Measurements from ENCODE around the gene INCA1.

Gene INCA1

DNA sequence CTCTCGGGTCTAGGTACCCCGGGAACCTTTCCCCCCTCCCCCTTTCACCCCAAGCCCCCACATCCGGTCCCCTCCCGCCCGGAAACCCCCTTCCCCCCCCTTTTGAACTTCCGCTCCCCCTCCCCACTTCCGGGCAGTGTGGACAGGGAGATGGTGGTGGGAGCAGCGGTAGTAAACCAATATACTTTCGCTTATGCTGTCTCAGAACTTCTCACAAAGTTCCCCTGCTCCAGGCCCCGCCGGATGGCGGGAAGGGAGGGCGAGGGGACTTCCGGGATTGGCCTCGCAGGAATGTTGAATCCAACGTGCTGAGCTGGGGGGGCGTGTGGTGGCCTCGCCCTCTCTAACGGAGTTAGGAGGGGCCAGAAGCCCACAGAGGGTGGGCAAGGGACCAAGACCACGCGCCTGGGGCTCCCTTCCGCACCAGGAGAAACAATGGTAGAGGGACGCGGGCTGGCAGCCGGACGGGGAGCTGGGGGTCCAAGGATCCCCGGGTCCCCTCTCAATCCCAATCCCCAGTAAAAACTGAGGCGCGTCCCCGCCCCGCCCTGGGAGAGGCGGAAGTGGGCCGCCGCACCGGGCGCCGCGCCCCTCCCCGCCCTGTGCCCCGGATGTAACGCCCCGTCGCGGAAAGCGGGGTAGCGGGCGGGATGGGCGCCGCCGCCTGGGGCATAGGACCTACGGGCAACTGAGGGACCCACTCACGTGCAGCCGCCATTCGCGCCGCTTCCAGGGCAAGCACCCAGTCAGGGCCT lies 49.7 kb downstream of the INCA1 start:
- DNase-seq, result peak; percentile 76

DNA sequence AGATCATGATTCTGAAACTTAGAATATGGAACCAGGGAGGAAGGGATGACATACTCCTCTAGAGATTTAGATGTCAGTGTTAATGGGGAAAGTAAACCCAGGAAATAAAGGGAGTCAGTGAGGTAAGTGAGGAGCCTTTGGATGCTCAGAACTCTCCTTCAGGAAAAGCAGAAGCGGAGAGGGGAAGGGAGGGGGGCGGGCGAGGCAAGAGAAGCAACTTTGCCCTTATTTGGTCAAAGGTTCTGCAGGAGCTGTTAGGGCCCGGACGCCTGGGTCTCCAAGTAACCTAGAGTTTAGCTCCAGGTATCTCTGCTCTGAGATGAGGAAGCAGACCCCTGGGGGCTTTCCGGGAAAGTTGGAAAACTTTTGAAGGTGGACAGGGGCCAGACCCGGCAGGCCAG lies 50.3 kb downstream of the INCA1 start:
- peak; percentile 40 for DNase-seq

DNA sequence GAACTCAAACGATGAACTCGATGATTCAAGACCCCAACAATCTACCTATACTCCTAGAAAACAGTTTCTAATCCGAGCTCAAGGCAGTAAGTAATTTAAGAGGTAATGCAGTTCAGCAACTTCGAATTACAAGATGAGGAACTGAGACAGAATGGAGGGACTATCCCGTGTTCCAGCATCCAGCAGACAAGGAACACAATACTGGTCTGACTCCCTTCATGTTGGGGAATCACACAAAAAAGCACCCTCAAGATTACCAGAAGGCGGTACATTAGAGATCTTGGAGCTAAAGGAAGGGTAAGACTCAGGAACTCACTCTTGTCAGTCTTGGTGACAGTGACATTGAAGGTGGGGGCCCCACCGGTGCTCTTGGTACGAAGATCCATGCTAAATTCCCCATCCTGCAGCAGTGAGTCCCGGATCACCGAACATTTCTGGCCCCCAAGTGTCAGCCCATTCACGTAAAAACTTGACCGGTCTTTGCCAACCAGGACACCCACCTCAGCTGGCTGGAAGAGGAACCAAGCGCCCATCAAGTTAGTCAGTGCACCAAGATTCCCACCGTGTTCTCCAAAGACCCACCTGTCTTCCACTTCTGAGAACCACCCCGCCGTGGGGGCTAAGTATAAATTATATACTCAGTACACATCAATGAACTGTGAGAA lies 50.9 kb downstream of the INCA1 start:
- DNase-seq, result peak; percentile 68

DNA sequence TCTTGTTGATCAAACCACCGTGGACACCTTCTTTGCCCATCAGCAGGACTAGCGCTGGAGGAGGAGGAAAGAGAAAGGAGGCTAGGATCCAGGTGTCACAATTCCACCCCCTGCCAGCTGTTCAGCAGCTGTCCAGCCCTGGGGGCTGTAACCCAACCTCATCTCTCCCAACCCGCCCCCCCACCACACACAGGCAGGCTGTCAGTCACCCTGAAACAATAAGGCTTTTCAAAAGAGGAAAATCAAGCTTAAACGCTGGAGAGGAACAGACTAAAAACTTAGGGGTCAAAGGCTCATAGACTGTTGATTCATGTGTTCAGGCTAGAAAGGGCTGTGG lies 51.4 kb downstream of the INCA1 start:
- peak; percentile 10 for DNase-seq

DNA sequence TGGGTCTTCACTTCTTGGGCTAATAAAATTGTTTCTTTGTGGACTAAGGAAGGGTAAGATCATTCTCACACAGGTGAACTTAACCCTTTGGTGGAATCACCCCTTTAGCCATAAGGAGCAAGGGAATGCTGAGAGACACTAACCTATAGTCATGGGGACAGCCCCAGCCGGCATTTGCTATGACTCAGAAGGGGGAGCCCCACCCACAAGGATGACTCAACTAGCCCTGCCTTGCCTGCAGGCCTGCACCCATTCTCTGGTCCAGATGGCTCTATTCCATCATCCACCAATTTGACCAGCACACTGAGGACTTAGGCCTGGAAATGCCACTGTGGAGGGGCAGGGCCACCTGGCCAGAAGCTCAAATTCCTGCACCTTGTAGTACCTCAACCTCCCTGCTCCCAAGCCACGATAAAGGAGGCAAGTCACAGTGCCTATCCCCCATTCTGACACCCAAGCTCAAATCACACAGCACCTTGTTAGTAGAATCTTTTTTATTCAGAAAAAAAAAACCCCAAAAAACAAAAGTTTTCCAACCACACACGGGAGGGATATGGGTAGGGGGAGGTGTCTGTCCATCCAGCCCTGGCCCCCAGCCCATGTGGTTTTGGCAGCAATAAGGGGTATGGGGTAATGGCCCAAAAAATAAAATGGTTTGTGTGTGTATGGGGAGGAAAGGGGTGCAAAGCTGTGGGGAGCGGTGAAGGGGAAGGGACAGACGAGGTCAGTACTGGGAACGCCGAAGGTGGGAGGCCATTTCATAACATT lies 52.0 kb downstream of the INCA1 start:
- DNase-seq, result peak; percentile 93

DNA sequence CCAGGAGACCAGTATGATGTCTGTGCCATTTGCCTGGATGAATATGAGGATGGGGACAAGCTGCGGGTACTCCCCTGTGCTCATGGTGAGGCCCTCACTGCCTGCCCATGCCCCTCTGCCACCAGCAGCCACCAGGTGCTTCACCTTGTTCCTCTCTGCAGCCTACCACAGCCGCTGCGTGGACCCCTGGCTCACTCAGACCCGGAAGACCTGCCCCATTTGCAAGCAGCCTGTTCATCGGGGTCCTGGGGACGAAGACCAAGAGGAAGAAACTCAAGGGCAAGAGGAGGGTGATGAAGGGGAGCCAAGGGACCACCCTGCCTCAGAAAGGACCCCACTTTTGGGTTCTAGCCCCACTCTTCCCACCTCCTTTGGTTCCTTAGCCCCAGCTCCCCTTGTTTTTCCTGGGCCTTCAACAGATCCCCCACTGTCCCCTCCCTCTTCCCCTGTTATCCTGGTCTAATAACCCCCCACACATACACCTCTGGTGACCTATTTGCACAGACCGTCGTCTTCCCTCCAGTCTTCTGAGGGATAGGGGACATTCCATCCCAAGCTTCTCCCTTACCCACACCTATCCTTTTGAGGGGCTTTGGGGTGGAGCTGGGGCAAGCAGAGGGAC lies 52.7 kb downstream of the INCA1 start:
- no peak for DNase-seq

DNA sequence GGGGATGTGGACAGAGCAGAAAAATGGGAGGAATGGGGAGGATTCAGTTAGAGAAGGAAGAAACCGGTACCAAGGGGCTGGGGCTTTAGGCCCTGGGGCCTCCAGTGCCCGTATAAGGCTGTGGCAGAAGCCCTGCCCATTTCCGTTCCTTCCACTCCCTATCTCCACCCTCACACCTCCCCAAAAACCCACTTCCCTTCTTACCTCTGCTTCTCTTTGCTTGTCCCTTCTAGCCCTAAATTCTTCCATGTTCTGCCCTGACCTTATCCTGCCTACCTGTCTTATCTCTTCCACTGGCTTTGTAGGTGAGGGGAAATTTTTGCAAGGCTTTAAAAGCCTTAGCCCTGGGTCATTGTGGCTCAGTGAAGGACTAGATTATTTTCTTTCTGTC lies 53.2 kb downstream of the INCA1 start:
- no peak for DNase-seq

DNA sequence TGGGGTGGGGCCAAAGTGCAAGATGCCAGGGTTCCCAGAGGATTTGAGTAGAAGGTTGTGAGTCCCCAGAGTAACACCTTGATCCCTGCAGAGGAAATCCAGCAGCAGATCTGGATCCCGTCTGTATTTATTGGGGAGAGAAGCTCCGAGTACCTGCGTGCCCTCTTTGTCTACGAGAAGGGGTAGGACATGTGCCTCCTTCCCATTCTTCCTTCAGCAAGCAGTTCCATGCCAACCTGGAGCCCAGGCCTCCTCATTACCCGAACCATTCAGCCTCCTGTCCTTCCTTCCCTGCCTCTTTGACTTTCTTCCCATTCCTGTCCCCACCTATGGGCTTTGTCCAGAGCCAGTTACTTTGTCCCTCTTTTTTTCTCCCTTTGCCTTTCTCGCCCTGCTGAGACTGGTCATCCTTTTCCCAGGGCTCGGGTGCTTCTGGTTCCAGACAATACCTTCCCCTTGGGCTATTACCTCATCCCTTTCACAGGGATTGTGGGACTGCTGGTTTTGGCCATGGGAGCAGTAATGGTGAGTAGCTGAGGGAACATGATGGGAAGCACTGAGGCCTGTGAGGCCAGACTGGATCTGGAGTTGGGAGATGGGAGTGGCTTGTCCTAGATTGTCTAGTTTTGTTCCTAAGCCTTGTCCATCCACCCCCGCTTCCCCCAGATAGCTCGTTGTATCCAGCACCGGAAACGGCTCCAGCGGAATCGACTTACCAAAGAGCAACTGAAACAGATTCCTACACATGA lies 54.4 kb downstream of the INCA1 start:
- no peak for DNase-seq

DNA sequence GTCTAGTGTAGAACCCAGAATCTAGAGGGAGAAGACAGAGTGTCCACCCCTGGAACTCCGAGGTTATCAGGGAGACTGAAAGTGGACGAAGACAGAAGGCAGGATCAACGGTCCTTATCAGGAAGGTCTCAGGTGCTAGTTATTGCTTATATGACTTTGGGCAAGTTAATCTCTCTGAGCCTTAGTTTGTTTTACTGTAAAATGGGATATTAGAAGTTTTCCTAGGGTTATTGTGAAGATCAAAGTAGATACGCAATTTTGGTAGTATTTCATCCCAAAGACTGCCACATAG lies 56.1 kb downstream of the INCA1 start:
- no peak for DNase-seq

DNA sequence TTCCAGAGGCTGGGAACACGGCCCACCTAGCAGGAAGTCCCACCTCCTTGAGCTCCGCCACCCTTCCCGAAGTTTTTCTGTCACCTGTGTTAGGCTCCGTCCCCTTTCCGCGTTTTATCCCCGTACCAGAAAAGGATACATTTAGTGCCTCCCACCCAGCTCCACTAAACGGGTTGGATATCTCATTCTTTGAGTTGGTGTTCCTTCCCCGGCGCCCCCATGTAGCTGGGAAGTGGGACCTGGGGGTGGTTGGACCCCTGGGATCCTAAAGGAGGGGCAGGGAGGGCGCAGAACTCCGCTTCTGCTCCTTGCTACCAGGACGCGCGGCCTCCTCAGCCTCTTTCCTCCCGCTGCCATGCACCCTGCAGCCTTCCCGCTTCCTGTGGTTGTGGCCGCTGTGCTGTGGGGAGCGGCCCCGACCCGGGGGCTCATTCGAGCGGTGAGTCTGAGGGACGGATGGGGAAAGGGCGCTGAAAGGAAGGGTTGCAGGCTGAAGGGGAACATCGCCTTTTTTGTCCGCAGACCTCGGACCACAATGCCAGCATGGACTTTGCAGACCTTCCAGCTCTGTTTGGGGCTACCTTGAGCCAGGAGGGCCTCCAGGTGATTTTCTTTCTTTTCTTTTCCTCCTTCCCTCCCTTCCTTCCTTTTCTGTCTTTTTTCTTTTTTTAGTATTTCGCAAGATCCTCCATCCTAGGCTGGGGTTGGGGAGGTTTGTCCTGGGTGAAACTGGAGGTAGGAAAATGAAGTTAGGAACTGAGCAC lies 56.6 kb downstream of the INCA1 start:
- no peak for DNase-seq

DNA sequence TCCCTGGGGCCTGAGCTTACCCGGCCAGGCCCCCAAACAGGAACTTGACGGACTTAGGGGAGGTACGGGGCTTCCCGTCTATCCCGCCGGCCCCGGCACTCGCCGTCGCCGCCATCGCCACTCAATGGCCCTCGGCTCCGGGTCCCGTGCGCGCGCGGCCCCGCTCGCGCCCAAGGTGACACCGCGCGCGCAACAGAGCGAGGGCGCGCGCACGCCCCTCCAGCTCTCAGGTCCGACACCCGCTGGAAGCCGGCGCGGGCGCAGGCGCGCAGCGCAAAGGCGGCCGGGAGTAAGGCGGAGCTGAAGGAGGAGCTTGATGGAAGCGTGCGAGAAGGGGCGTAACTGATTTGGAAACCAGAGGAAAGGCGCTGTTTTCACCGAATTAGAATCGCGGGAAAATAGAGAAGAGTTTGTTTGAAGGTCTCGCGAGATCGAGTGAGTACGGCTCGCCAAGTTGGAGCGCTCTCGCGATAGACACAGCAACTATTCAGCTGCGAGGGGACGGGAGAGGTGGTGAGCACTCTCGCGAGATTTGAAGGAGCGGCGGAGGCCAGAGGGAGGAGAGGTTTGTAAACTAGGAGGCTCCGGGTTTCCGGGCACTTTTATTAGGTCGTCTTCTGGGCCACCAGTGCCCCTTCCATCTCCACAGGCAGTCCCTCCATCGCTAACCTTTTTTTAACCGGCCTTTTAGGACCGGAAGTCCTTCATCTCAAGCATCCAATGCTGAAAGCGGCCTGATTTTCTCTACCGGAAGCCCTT lies 57.3 kb downstream of the INCA1 start, which contains the start of the genes RNF167 and SLC25A11:
RNF167 (plus strand) TSS at position 473 of the 759 bp plus-strand sequence. CDS start 642 bp downstream, outside the sequence.
SLC25A11 (minus strand) TSS at position 251 of the 759 bp plus-strand sequence; CDS start at position 115, 136 bp downstream.
- peak; percentile 100 for DNase-seq

DNA sequence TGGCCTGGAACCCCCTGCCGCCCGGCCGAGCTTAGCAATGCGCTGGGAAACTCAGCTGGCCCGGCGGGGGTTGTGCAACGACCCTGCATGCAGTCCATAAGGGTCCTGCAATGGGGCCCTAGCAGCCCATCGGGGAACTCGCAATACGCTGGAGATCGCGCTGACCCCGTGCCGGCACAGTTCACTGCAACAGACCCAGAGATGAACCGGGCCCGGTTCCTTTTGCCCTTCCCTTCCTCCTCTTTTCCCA lies 57.9 kb downstream of the INCA1 start:
- DNase-seq, result no peak

DNA sequence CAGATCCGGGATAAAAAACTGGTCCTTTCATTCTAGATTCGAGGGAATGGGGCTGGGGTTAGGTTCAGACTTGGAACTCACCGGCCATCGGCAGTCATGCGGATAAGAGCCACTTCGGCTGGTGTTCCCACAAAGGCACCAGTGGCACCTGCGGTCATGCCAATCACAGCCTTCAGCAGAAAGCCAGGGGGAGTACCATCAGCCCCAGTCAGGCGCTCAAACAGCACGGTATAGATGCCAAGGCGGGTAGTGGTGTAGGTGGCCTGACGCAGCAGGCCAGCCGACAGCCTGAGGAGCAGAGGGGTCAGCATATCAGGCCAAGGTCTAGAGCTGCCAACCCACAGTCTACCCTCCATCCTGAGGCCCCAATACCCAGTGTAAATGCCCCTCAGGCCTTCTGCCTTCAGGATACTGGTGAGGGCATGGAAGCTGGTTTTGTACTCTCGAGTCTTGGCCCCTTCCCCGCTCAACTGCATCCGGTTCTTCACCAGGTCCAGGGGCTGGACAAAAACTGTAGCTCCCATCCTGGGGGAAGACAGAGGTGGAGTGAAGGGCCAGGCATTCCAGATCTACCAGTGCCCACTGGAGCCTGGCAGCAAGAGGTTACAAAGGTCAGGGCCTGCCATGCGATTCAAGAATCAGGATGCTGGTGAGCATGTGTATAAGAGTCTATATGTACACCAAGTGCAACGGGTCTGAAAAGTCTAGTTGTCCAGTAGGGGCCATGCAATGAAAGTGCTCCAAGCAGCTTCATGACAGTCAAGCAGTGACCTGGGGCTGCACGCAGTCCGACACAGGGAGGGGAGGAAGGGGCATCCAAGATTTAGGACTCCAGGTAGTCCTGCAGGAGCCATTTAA lies 58.4 kb downstream of the INCA1 start:
- DNase-seq, result no peak

Measured in inflammatory macrophage treated with lipopolysaccharide for 4 hours (primary cell).